OCI-M2 (cell line): ENCODE results near the gene LKAAEAR1.
"Not testable (repeated sequence)": the region's sequence is repeated elsewhere in the genome, so short reads cannot be mapped to it uniquely, and the experiment has no call there.

Experiments used
- DNase-seq: peaks from one replicate; lab custom pipeline; 2025; ENCODE audit not compliant: unreplicated experiment; lab: John Stamatoyannopoulos, UW

LKAAEAR1 gene

GRCh38 chr20:64083804-64084684 is at the start of gene LKAAEAR1:
Gene LKAAEAR1 (minus strand): TSS chr20:64084398. CDS start chr20:64084219, 179 bp downstream.
- no peak for DNase-seq

- no peak for DNase-seq
These were observed 47.2 kb upstream of the LKAAEAR1 start for GRCh38 chr20:64131406-64131805.

DNA sequence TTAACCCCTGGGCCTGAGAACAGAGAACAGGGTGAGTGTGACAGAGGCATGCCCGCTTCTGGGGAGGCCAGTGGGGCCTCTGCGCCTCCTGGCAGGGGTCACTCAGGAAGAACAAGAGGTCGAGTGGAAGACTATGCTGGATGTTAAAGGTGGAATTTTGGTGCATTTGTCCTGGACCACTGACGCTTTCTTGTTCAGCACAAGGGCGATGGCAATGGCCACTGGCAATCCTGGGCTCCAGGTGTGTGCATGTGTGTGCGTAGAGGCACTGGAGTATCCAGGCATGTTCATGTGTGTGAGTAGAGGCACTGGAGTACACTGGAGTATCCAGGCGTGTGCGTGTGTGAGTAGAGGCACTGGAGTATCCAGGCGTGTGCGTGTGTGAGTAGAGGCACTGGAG is 46.7 kb upstream of the LKAAEAR1 start:
- no peak for DNase-seq

DNA sequence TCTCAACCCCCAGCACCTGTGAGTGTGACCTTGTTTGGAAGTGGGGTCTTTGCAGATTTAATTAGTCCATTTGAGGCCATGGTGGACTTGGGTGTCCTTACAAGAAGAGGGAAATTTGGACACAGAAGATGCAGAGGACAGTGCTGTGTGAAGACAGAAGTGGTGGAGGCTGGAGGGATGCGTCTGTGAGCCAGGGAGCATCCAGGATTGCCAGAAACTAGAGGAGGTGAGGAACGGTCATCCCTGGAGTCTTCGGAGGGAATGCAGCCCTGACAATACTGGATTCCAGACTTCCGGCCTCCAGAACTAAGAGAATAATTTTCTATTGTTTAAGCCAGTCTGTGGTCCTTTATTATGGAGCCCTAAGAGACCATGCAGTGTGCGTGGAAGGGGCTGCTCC is 46.1 kb upstream of the LKAAEAR1 start:
- no peak for DNase-seq

DNA sequence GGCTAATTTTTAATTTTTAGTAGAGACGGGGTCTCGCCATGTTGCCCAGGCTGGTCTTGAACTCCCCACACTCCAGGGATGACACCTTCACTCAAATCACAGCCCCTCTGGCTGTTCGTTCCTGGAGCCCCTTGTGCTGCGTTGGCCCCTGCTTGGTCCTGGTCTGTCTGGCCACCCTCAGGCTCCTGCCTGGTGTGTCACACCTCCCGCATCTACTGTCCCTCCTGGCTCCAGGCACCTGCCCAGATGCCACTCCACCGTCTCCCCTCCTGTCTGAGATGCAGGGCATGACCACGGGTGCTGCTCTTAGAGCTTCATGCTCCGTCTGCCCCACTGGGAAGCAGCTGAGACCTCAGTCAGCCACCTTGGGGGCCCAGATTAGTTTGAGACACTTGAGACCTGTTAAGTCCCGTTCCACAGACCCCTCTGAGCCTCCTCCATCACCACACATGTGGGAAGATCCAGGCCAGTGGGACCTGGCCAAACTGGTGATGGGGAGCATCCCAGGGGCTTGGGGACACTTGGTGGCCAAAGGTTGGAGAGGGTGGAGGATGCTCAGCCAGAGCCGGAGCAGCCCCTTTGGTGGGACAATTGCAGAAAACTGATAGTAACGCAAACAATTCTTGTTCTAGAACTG is 45.1 kb upstream of the LKAAEAR1 start:
- no peak for DNase-seq

GRCh38 chr20:64123517-64123916 is 39.3 kb upstream of the LKAAEAR1 start:
- not testable (repeated sequence) for DNase-seq

DNA sequence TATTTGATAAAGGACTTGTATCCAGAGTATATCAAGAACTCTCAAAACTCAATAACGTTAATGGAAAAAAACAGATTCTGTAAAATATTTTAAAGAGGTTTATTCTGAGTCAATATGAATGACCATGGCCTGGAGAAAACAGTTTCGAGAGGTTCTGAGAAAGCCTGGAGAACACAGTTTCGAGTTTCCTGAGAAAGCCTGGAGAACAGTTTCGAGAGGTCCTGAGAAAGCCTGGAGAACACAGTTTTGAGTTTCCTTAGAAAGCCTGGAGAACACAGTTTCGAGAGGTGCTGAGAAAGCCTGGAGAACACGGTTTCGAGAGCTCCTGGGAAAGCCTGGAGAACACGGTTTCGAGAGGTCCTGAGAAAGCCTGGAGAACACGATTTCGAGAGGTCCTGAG is 38.7 kb upstream of the LKAAEAR1 start:
- not testable (repeated sequence) for DNase-seq

- no peak for DNase-seq
These were observed 37.4 kb upstream of the LKAAEAR1 start for GRCh38 chr20:64121586-64121985.

DNA sequence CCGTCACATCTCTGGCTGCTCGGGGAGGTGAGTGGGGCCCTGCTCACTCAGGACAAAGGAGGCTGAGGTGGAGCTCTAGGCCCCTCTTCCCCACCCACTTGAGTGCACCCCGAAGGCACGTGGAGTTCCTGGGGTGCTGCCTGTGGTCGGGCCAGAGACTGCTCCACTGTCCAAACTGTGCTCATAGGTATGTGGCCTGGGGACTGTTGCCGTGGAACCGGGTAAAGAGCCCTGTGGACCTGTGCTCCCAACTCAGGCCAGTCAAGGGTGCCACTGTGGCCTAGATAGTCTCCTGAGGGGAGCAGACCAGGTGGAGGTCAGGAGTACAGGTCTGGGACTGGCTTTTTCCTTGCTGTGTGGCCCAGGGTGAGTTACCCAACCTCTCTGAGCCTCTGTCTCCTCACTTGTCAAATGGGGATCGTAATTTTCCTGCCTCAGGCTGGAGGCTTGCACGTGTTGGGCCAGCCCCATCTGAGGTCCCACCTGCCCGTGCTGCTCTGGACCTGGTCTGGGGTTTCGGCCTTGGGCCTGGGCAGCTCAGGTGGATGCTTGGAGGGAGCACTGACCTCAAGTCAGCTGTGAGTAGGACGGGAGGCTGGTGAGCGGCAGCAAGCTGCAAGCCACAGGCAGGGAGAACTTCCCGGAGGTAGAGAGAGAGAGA is 35.6 kb upstream of the LKAAEAR1 start:
- DNase-seq = no peak

DNA sequence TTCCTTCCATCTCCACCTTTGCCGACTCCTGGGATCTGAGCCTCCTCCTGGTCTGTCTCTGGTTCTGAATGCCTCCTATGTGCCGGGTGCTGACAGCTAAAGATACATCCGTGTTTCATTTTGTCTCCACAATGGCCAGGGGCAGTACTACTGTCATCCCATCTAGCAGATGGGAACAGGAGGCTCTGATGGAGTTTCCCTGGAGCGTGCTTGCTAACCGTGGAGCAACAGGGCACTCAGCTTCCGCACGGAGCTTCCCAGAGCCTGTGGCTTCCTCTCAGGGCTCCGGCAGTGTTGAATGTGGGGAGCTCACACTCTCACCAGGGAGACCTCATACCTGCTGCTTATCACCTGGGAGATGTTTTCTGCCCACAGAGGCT is 35.1 kb upstream of the LKAAEAR1 start:
- DNase-seq = no peak

DNA sequence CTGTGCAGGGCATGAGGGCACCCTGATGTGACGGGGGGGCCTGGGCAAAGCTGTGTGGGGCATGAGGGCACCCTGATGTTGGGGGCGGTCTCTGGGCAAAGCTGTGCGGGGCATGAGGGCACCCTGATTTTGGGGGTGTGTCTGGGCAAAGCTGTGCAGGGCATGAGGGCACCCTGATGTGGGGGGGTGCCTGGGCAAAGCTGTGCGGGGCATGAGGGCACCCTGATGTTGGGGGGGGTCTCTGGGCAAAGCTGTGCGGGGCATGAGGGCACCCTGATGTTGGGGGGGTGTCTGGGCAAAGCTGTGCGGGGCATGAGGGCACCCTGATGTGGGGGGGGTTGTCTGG is 33.2 kb upstream of the LKAAEAR1 start:
- DNase-seq = not testable (repeated sequence)

GRCh38 chr20:64116541-64117431 is 32.6 kb upstream of the LKAAEAR1 start:
- no peak for DNase-seq

DNA sequence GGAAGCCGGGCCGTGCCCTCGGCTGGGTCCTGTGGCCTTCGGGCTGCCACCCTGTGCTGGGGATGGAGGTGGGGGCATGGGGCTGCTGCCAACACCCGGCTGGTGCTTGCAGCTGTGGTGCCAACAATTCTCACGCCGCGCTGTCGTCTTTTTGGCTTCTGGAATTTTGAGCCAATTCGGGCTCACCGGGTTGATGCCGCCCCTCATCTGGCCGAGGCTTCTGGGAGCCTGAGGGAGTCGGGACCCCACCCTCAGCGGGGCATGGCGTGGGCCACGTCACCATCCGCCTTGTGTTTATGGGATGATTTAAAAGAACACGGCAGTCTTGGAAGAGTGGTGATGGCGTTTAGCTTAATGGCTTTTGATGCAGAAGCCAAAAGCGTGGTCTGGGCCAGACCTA is 31.8 kb upstream of the LKAAEAR1 start:
- no peak for DNase-seq

- DNase-seq = no peak
These were observed 31.1 kb upstream of the LKAAEAR1 start for GRCh38 chr20:64115171-64115911.

DNA sequence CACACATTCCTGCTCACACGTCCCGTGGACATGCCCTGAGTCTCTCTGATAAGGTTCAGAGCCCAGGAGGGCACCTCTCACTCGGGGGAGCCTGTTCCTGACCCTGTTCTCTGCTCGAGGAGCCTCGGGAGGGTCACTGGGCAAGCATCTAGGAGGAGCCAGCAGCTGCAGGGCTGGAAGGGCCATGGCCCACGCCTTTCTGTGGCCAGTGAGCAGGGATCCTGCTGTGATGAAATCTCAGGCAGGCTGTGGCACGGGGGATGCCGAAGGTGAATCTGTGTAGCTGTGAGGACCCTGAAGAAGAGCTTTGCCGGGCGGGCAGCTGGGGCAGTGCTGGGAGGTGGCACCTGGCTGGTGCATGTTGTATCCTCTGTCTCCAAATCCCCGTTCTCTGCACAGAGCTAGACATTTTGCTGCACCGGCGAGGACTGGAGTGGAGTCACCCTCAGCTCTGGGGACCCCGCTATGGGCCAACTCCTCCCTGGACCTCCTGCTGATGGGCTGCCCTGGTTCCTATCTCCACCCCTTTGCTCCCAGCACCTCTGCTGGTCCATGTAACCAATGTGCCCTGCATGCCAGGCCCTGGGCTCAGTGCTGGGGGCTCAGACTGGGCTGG is 30.3 kb upstream of the LKAAEAR1 start:
- no peak for DNase-seq

DNA sequence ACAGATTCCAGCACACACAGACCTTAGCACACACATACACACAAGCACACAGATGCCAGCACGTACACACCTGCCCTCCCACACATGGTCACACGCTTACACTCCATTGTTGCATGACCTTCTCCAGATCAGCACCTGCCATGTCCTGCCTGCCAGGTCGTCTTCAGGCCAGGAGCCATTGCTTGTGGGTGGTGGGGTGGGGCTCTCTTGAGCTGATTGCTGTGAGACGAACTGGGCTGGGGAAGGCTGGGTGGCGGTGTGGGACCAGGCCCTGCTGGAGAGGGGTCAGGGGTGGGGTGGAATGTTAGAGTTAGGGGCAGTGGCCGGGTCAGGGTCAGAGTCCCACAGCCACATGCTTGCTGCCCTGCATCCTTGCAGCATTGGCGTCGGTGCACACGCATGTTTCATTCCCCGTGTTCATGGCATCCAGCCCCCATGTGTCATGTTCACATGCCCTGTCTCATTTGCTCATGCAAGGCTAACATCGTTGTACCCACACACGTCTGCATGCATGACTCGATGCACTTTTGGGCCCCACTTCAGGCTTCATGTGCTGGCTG is 29.7 kb upstream of the LKAAEAR1 start:
- DNase-seq = no peak

GRCh38 chr20:64113444-64113775 is 29.2 kb upstream of the LKAAEAR1 start:
- DNase-seq = no peak

DNA sequence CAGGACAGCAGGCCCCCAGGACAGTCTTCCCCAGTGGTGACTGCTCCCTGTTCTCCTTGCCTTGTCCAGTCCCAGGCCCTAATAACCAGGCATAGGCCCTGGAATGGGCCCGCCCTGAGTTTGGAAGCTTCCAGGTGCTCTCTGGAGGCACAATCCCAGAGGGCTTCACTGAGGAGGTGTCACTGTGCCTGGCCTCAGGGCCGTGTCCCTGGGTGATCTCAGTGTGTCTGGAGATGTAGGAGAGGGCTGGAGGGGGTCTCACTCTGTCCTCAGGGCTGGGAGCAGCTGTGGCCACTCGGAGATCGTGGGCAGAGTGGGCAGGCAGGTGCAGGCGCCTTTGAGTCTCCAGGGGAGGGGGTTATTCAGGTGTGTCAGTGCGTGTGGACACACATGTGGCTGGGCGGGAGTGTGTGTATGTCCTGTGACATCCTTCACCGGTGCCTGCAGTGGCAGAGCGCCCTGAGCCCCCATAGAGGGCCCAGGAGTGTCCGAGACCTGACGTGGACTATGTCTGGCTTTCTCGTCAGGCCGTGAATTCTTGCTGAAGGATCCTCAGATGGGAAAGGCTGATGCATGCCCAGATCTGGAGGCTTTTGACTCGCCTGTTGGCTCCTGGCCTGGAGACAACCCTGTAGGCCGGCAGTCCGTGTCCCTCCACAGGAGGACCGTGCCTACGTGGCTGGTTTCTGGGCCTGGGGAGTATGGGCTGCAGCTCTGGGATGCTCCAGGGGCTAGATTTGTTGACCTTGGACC is 28.7 kb upstream of the LKAAEAR1 start:
- DNase-seq = no peak
